Astrocyte of the cerebellum (primary cell): ENCODE results near the gene C19orf12.

Experiments used
- DNase-seq: peaks from one replicate; pipeline ENCODE4 v3.0.0-alpha.2; 2011; ENCODE audit warnings: low read depth
- H3K4me3 ChIP-seq: 2 replicates; pipeline ENCODE4 v1.5.1; 2011; ENCODE audit warnings: mild to moderate bottlenecking, low read depth, low read length, moderate library complexity
- CTCF ChIP-seq: IDR thresholded peaks from 2 replicates; pipeline ENCODE4 v1.5.1; 2012; ENCODE audit warnings: low read length, low read depth, moderate library complexity, mild to moderate bottlenecking; ENCODE audit errors: missing control alignments
- in situ Hi-C: cut with HindIII; loops from 2 replicates; pipeline ENCODE4 v1.10.0; 2017; ENCODE audit warnings: low sequenced_read_pairs

Gene C19orf12

GRCh38 chr19:29708554-29709439 is 6.3 kb downstream of the C19orf12 start:
- in situ Hi-C loops, result no loop called here
- DNase-seq, result no peak
- no peak for TF ChIP-seq CTCF
- no peak overlapping the region for H3K4me3 ChIP-seq

- TF ChIP-seq CTCF, result no peak
- no peak overlapping the region for H3K4me3 ChIP-seq
- in situ Hi-C loops, result no loop called here
- DNase-seq, result no peak
Observed at GRCh38 chr19:29706635-29707034, 8.4 kb downstream of the C19orf12 start.

- TF ChIP-seq CTCF, result no peak
- H3K4me3 ChIP-seq, result no peak overlapping the region
- in situ Hi-C loops, result no loop called here
- no peak for DNase-seq
Observed at GRCh38 chr19:29705706-29706105, 9.4 kb downstream of the C19orf12 start.

GRCh38 chr19:29704562-29705558 is 10.2 kb downstream of the C19orf12 start:
- in situ Hi-C loops, result no loop called here
- no peak for TF ChIP-seq CTCF
- no peak for DNase-seq
- H3K4me3 ChIP-seq, result no peak overlapping the region

GRCh38 chr19:29702963-29703320 is 12.1 kb downstream of the C19orf12 start:
- DNase-seq, result no peak
- no peak overlapping the region for H3K4me3 ChIP-seq
- in situ Hi-C loops, result no loop called here
- TF ChIP-seq CTCF, result no peak

GRCh38 chr19:29702161-29702962 is 12.7 kb downstream of the C19orf12 start:
- DNase-seq, result no peak
- no peak overlapping the region for H3K4me3 ChIP-seq
- in situ Hi-C loops, result no loop called here
- no peak for TF ChIP-seq CTCF
